K562 (cell line): ENCODE results near the gene PMPCA. TPM values are rescaled to one million over a fixed set of nuclear protein-coding genes. Genes with fewer than 3 reads are reported as not detected.
A peak's percentile ranks its signal among the peaks of the same experiment; 100 is the strongest.

Experiments
- ATAC-seq: fragments of 200-7000 bp; cut with Tn5 transposase; 3 replicates; pipeline ENCODE4 v1.9.1; 2020; ENCODE audit warnings: moderate library complexity
- BruUV-seq: library from RNA; stranded (reverse); fragments of 400-500 nt; replicated peaks from 2 replicates; lab custom pipeline; 2021; lab: Mats Ljungman, UMichigan
- CTCF ChIA-PET: fragments of 300-600 bp; formaldehyde crosslinking; extraction: SDS; loops from one replicate; lab custom pipeline; 2021; ENCODE audit warnings: low intra/inter-chr PET ratio; lab: Yijun Ruan, JAX
- POLR2A ChIA-PET: fragments of 300-600, 350-650 bp; sonication (Branson Sonifier 250); formaldehyde crosslinking; extraction: SDS; loops from one replicate; lab custom pipeline; 2021; ENCODE audit warnings: antibody characterized with exemption, inconsistent platforms; lab: Yijun Ruan, JAX
- DNase-seq, 4 experiments: peaks; one replicate each; pipeline versions ENCODE4 v3.0.0 to v3.0.0-alpha.2; 2011 to 2018; ENCODE audit warnings: low spot score in 3 of 4, mixed read lengths in 3 of 4; ENCODE audit errors: extremely low read depth in 1 of 4
- FAIRE-seq: peaks from 2 replicates; lab custom pipeline; 2011; peaks lifted over from hg19 to GRCh38; lab: Jason Lieb, UNC
- H2AFZ ChIP-seq: 2 replicates; pipeline ENCODE4 v1.6.0; 2011; ENCODE audit warnings: low read depth, low read length, control low read depth, inconsistent platforms
- H3K27ac ChIP-seq: fragments of 200-600 bp; 3 replicates; pipeline ENCODE4 v1.8.0; 2011; ENCODE audit warnings: low read depth, mild to moderate bottlenecking, control low read depth, inconsistent platforms, low read length, moderate library complexity, mixed read lengths; ENCODE audit errors: extremely low read depth
- H3K27me3 ChIP-seq, 2 experiments: fragments of 300-600 bp in 1 of 2; 2 replicates in 1 of 2; 3 replicates in 1 of 2; pipeline versions ENCODE4 v1.6.0 to v1.8.0; 2011; ENCODE audit warnings: inconsistent platforms in 2 of 2, low read length in 2 of 2, mild to moderate bottlenecking in 1 of 2, mixed read lengths in 1 of 2, moderate library complexity in 1 of 2; ENCODE audit not compliant: control insufficient read depth in 2 of 2, insufficient read depth in 2 of 2
- H3K36me3 ChIP-seq: fragments of 300-600 bp; 3 replicates; pipeline ENCODE4 v1.8.0; 2011; ENCODE audit warnings: mild to moderate bottlenecking, low read length, inconsistent platforms; ENCODE audit not compliant: control insufficient read depth, insufficient read depth
- H3K4me1 ChIP-seq, 2 experiments: fragments of 200-600 bp in 1 of 2; replicated peaks in 1 of 2; 2 replicates in 1 of 2; 3 replicates in 1 of 2; pipeline versions ENCODE4 v1.5.1 to v1.8.0; 2011; ENCODE audit warnings: inconsistent platforms in 2 of 2, low read length in 2 of 2, mild to moderate bottlenecking in 1 of 2, mixed read lengths in 1 of 2, moderate library complexity in 1 of 2; ENCODE audit not compliant: control insufficient read depth in 2 of 2, insufficient read depth in 2 of 2
- H3K4me2 ChIP-seq: 2 replicates; pipeline ENCODE4 v1.6.1; 2011; ENCODE audit warnings: low read length, control low read depth, inconsistent platforms, mixed read lengths; ENCODE audit not compliant: insufficient read depth
- H3K4me3 ChIP-seq: fragments of 200-600 bp; sonication (generic), shearing (Covaris generic); 2 replicates; pipeline ENCODE4 v1.5.1; 2016; ENCODE audit warnings: control low read depth, inconsistent platforms
- H3K79me2 ChIP-seq: fragments of 200-600 bp; 3 replicates; pipeline ENCODE4 v1.8.0; 2011; ENCODE audit warnings: low read length, inconsistent platforms; ENCODE audit not compliant: control insufficient read depth, insufficient read depth
- H3K9ac ChIP-seq, 2 experiments: 2 replicates each; pipeline versions ENCODE4 v1.6.0 to v1.6.1; 2011; ENCODE audit warnings: low read depth in 2 of 2, low read length in 2 of 2, control low read depth in 1 of 2, inconsistent platforms in 1 of 2, mild to moderate bottlenecking in 1 of 2, mixed read lengths in 1 of 2; ENCODE audit not compliant: insufficient read depth in 1 of 2
- H3K9me1 ChIP-seq: one replicate; pipeline ENCODE4 v1.6.0; 2011; ENCODE audit warnings: inconsistent platforms, mild to moderate bottlenecking, low read length, moderate library complexity; ENCODE audit not compliant: control insufficient read depth, insufficient read depth
- H3K9me3 ChIP-seq: replicated peaks from 2 replicates; pipeline ENCODE4 v1.5.1; 2011; ENCODE audit warnings: low read depth, low read length, inconsistent platforms; ENCODE audit not compliant: control insufficient read depth, insufficient read depth
- H4K20me1 ChIP-seq: replicated peaks from 2 replicates; pipeline ENCODE4 v1.6.1; 2011; ENCODE audit warnings: low read length, inconsistent platforms, mixed read lengths; ENCODE audit not compliant: control insufficient read depth, insufficient read depth
- BCLAF1 ChIP-seq, 2 experiments: fragments of 450-650 bp in 1 of 2; IDR thresholded peaks; 2 replicates each; pipeline ENCODE4 v1.6.1; 2011 to 2017; ENCODE audit warnings: low read depth in 2 of 2, antibody characterized with exemption in 1 of 2, borderline replicate concordance in 1 of 2, low read length in 1 of 2, mild to moderate bottlenecking in 1 of 2, mixed read lengths in 1 of 2; ENCODE audit not compliant: control insufficient read depth in 1 of 2
- FUS ChIP-seq: fragments of 200-400 bp; formaldehyde crosslinking; optimal IDR thresholded peaks from 2 replicates; pipeline ENCODE3; 2017; ENCODE audit warnings: low read depth, low read length
- GMEB1 ChIP-seq: fragments of 250-450 bp; sonication (Bioruptor Pico); IDR thresholded peaks from 2 replicates; pipeline ENCODE4 v1.4.0; 2020; ENCODE audit warnings: mild to moderate bottlenecking
- HLTF ChIP-seq: fragments of 450-650 bp; IDR thresholded peaks from 2 replicates; pipeline ENCODE4 v1.6.1; 2016
- HNRNPUL1 ChIP-seq: fragments of 200-400 bp; formaldehyde crosslinking; IDR thresholded peaks from 2 replicates; pipeline ENCODE4 v1.6.1; 2017; ENCODE audit warnings: low read length
- MYBL2 ChIP-seq, 2 experiments: fragments of 450-650 bp in 1 of 2; sonication (generic) in 1 of 2; formaldehyde crosslinking in 1 of 2; IDR thresholded peaks; 2 replicates each; pipeline versions ENCODE4 v1.6.1 to v1.8.1; 2017 to 2022; ENCODE audit warnings: borderline replicate concordance in 1 of 2, inconsistent platforms in 1 of 2, low read depth in 1 of 2, mild to moderate bottlenecking in 1 of 2, missing genetic modification reagents in 1 of 2, moderate library complexity in 1 of 2
- PCBP1 ChIP-seq: fragments of 200-400 bp; formaldehyde crosslinking; IDR thresholded peaks from 2 replicates; pipeline ENCODE4 v1.6.1; 2018; ENCODE audit warnings: mild to moderate bottlenecking, low read depth, low read length; ENCODE audit not compliant: poor library complexity, severe bottlenecking
- RFX7 ChIP-seq: fragments of 250-450 bp; sonication (Bioruptor Pico); IDR thresholded peaks from 2 replicates; pipeline ENCODE4 v1.5.1; 2021; ENCODE audit warnings: mild to moderate bottlenecking
- SRF ChIP-seq, 2 experiments: fragments of 250-450, 450-650 bp in 1 of 2; sonication (Bioruptor Pico) in 1 of 2; sonication (generic) in 1 of 2; formaldehyde crosslinking; IDR thresholded peaks; 2 replicates each; pipeline versions ENCODE4 v1.5.0 to v1.5.1; 2020 to 2022; ENCODE audit warnings: mild to moderate bottlenecking in 1 of 2, missing genetic modification reagents in 1 of 2
- TAF1 ChIP-seq: IDR thresholded peaks from 2 replicates; pipeline ENCODE4 v1.6.1; 2011; ENCODE audit warnings: mild to moderate bottlenecking, low read length, moderate library complexity; ENCODE audit not compliant: insufficient read depth, control insufficient read depth, severe bottlenecking; ENCODE audit errors: extremely low read depth
- XRCC4 ChIP-seq: IDR thresholded peaks from one replicate; pipeline ENCODE4 v1.6.1; 2011; ENCODE audit not compliant: insufficient read depth, insufficient read length; ENCODE audit errors: extremely low read depth
- ZKSCAN1 ChIP-seq: fragments of 150-350 bp; IDR thresholded peaks from 2 replicates; pipeline ENCODE4 v1.6.1; 2016; ENCODE audit warnings: low read depth, low read length
- ZNF263 ChIP-seq: sonication (generic); formaldehyde crosslinking; IDR thresholded peaks from 2 replicates; pipeline ENCODE4 v1.8.0; 2022; ENCODE audit warnings: mild to moderate bottlenecking, missing genetic modification reagents, borderline replicate concordance
- ZNF280B ChIP-seq: fragments of 250-450 bp; sonication (Bioruptor Pico); IDR thresholded peaks from 2 replicates; pipeline ENCODE4 v1.5.1; 2021; ENCODE audit warnings: mild to moderate bottlenecking
- ZNF324 ChIP-seq: fragments of 250-450 bp; sonication (Bioruptor Pico); IDR thresholded peaks from 2 replicates; pipeline ENCODE4 v1.4.0; 2020; ENCODE audit warnings: mild to moderate bottlenecking
- WGBS: fragments of 100-300 bp; shearing (Covaris generic); methylation state at CpG from one replicate; pipeline ENCODE4 v1.1.6; 2016; ENCODE audit warnings: low coverage, mixed read lengths; ENCODE audit not compliant: insufficient coverage; ENCODE audit errors: missing lambda C conversion rate; 5-methylcytosine and 5-hydroxymethylcytosine counted together
- in situ Hi-C: fragments of 300-500 bp; cut with MboI; formaldehyde crosslinking; loops from 4 replicates; pipeline ENCODE4 v1.15.0; 2018; ENCODE audit warnings: inconsistent platforms, mixed read lengths
- intact Hi-C: fragments of 100-400 bp; cut with micrococcal nuclease; formaldehyde crosslinking; loops from 2 replicates; pipeline ENCODE4 v1.14.2; 2022
- polyA plus RNA-seq, 8 experiments: library from polyadenylated mRNA; depleted of rRNA in 4 of 8; stranded (reverse) in 5 of 8; unstranded in 3 of 8; fragments of >200 nt; fragmentation: Nextera tagmentation in 2 of 8; fragmentation: Illumina TruSeq in 1 of 8; extraction: Ambion mirVana in 2 of 8; extraction: Trizol in 1 of 8; gene quantifications; 2 replicates each; pipeline versions ENCODE4 v1.2.1 to v1.2.3, GENCODE V29; 2011 to 2014; ENCODE audit warnings: inconsistent platforms in 1 of 8, missing spikeins in 1 of 8
- total RNA-seq, 7 experiments: library from RNA; depleted of rRNA in 6 of 7; stranded (reverse); fragments of >200 nt in 6 of 7; fragmentation: Illumina TruSeq in 2 of 7; extraction: Trizol in 2 of 7; gene quantifications; 2 replicates each; pipeline versions ENCODE4 v1.2.1 to v1.2.3, GENCODE V29; 2011 to 2021; ENCODE audit warnings: low replicate concordance in 1 of 7

Gene PMPCA
- total and polyA plus RNA-seq, 9 of the 15 experiments (the other 6 are each of a cell fraction or from before 2014, with no cell fraction given), result 23.9 to 143 (median 86.6) TPM

- intact Hi-C loops, result no loop called here
- no TSS peak for BruUV-seq
- FAIRE-seq, result no peak
- TF ChIP-seq PCBP1 (no peak), GMEB1 (no peak), FUS (no peak), BCLAF1 (IDR thresholded peaks at IDR 0.05; ENCODE audit: borderline replicate concordance in 1 of 2, control insufficient read depth in 1 of 2, low read depth in 2 of 2, low read length in 1 of 2) (no peak), SRF (CRISPR knock-in tag; IDR thresholded peaks at IDR 0.05) (no peak), HNRNPUL1 (no peak), XRCC4 (no peak), ZKSCAN1 (no peak), RFX7 (CRISPR knock-in tag) (no peak), ZNF324 (CRISPR knock-in tag) (no peak), ZNF280B (no peak), TAF1 (no peak), ZNF263 (CRISPR knock-in tag) (no peak), MYBL2 (IDR thresholded peaks at IDR 0.05; ENCODE audit: low read depth) (no peak), MYBL2 (CRISPR knock-in tag; IDR thresholded peaks at IDR 0.05; ENCODE audit: borderline replicate concordance) (no peak), HLTF (no peak)
Measured at GRCh38 chr9:136396219-136396515, 14.3 kb upstream of the PMPCA start.

More at GRCh38 chr9:136396219-136396515, 14.3 kb upstream of the PMPCA start:
- H3K4me3 ChIP-seq, result no peak overlapping the region
- 97% methylated on average over 4 of the region's 4 CpGs for WGBS
- in situ Hi-C loops, result no loop called here
- H3K36me3 ChIP-seq, result peaks cover 76% of the 10 kb centered on the region
- no peaks in the 10 kb centered on the region for H3K9me1 ChIP-seq
- CTCF ChIA-PET, result no interaction called here
- H3K9ac ChIP-seq, result 0 out of 4 replicates have a peak overlapping the region, but pooled peaks of 1 of the 2 experiments have one; percentile 60
- H3K27me3 ChIP-seq, result no peaks in the 10 kb centered on the region
- H3K27ac ChIP-seq, result no peak overlapping the region
- POLR2A ChIA-PET, result interaction anchor here (0.6 to 1.6 kb wide), 5 partner anchors 9 to 33 kb away, joined by 3 to 5 read pairs (median 3); partner anchors contain the start of gene DNLZ
- peaks cover 28% of the 10 kb centered on the region for H3K79me2 ChIP-seq
- H4K20me1 ChIP-seq, result no peaks in the 10 kb centered on the region; the same call in 1 of the 2 replicates
- H3K9me3 ChIP-seq, result no peaks in the 10 kb centered on the region
- no peak overlapping the region for H3K4me2 ChIP-seq
- ATAC-seq (no peak), DNase-seq (no peak)
- H2AFZ ChIP-seq, result no peak overlapping the region
- H3K4me1 ChIP-seq, result peaks cover 7 to 49% of the 10 kb centered on the region in 2 experiments; a peak in 4 of 5 replicates
